Inferior parietal cortex (tissue), 1 donor: Measurements from ENCODE around the gene PLEKHG3.

ENCODE experiments used
- DNase-seq: peaks from one replicate; pipeline ENCODE4 v3.0.0-alpha.2; 2016; ENCODE audit errors: extremely low spot score

Gene PLEKHG3

GRCh38 chr14:64706593-64707193 is 2.5 kb downstream of the PLEKHG3 start:
- peak; percentile 56 for DNase-seq

- DNase-seq = no peak
These were observed 3.4 kb downstream of the PLEKHG3 start for GRCh38 chr14:64707661-64708060.

GRCh38 chr14:64708148-64709004 is 4.2 kb downstream of the PLEKHG3 start:
- no peak for DNase-seq

GRCh38 chr14:64709126-64709525 is 4.9 kb downstream of the PLEKHG3 start:
- DNase-seq = no peak

- no peak for DNase-seq
These were observed 6.8 kb downstream of the PLEKHG3 start for GRCh38 chr14:64711039-64711438.

GRCh38 chr14:64713677-64714076 is 9.5 kb downstream of the PLEKHG3 start:
- no peak for DNase-seq

- DNase-seq = no peak
These were observed 10.3 kb downstream of the PLEKHG3 start for GRCh38 chr14:64714432-64715025.

- no peak for DNase-seq
These were observed 11.0 kb downstream of the PLEKHG3 start for GRCh38 chr14:64715146-64715627.

GRCh38 chr14:64715628-64716412 is 11.6 kb downstream of the PLEKHG3 start:
- DNase-seq = peak; percentile 59

- no peak for DNase-seq
These were observed 13.6 kb downstream of the PLEKHG3 start for GRCh38 chr14:64717870-64718269.

- DNase-seq = no peak
These were observed 14.5 kb downstream of the PLEKHG3 start for GRCh38 chr14:64718762-64719161.

- DNase-seq = no peak
These were observed 15.4 kb downstream of the PLEKHG3 start for GRCh38 chr14:64719601-64720000.

- no peak for DNase-seq
These were observed 15.9 kb downstream of the PLEKHG3 start for GRCh38 chr14:64720131-64720576.

GRCh38 chr14:64721391-64721791 is 17.2 kb downstream of the PLEKHG3 start:
- no peak for DNase-seq

GRCh38 chr14:64721899-64722298 is 17.7 kb downstream of the PLEKHG3 start:
- no peak for DNase-seq

GRCh38 chr14:64722842-64723447 is 18.7 kb downstream of the PLEKHG3 start:
- DNase-seq = no peak

GRCh38 chr14:64723691-64724577 is 19.7 kb downstream of the PLEKHG3 start:
- DNase-seq = peak; percentile 37

GRCh38 chr14:64724578-64724930 is 20.3 kb downstream of the PLEKHG3 start:
- DNase-seq = no peak

- no peak for DNase-seq
These were observed 21.1 kb downstream of the PLEKHG3 start for GRCh38 chr14:64725261-64725815.
